ENCODE measurements around the gene COL7A1. TPM values are rescaled to one million over a fixed set of nuclear protein-coding genes. Genes with fewer than 3 reads are reported as not detected.
A peak's percentile ranks its signal among the peaks of the same experiment; 100 is the strongest.

The COL7A1 gene
- total and polyA plus RNA-seq, 2 donors from 2014 or later: 13.1 to 14.4 TPM

DNA sequence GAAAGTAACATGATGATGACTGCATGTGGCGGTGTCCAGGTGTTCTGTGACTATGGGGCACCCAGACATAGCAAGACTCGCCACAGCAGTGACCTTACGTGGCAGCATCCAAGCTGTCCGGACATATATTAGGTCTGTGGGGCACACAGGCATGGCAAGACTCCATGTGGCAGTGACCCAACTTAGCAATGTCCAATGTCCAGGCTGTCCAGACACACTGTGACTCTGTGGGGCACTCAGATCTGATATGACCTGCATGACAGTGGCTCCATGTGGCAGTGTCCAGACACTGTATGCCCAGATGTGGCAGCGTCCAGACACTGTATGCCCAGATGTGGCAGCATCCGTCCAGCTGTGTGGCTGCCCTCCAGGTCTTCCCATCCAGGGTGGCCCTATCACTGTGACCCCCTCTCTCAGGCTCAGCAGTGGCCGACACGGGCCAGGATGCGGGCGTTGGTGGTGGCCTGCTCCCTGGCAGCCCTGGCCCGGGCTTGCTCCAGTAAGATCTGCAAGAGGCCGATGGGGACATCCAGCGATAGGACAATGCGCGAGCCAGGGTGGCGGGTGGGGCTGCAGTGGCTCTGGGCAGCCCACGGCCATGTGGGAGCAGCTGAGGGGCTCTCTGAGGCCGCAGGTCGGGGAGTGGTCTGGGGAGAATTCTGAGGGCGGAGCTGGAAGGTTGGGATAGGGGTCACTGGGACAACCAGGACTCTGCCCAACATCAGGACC is 32.6 kb downstream of the COL7A1 start:
- Histone ChIP-seq H3K36me3 (ENCODE audit: control insufficient read depth in 2 of 3, insufficient read depth in 3 of 3, low read length in 3 of 3) (no peaks in the 10 kb centered on the region), H3K27me3 (ENCODE audit: control insufficient read depth, insufficient read depth, low read length) (no peaks in the 10 kb centered on the region), H3K4me3 (ENCODE audit: low read length in 3 of 3) (no peak overlapping the region), H3K9ac (ENCODE audit: low read length in 3 of 3) (no peak overlapping the region), H3K4me1 (ENCODE audit: control insufficient read depth in 2 of 3, insufficient read depth in 2 of 3, low read depth in 1 of 3, low read length in 3 of 3) (peaks cover 0 to 26% (median 2%) of the 10 kb centered on the region in 3 donors), H3K27ac (ENCODE audit: low read depth in 2 of 2, low read length in 2 of 2) (no peak overlapping the region), H3K9me3 (ENCODE audit: control insufficient read depth in 2 of 3, insufficient read depth in 1 of 3, low read length in 3 of 3) (no peaks in the 10 kb centered on the region)
- DNase-seq (no peak), FAIRE-seq (no peak)
- intact Hi-C loops (cut with DNase I): no loop called here
- TF ChIP-seq, protein P1, sequence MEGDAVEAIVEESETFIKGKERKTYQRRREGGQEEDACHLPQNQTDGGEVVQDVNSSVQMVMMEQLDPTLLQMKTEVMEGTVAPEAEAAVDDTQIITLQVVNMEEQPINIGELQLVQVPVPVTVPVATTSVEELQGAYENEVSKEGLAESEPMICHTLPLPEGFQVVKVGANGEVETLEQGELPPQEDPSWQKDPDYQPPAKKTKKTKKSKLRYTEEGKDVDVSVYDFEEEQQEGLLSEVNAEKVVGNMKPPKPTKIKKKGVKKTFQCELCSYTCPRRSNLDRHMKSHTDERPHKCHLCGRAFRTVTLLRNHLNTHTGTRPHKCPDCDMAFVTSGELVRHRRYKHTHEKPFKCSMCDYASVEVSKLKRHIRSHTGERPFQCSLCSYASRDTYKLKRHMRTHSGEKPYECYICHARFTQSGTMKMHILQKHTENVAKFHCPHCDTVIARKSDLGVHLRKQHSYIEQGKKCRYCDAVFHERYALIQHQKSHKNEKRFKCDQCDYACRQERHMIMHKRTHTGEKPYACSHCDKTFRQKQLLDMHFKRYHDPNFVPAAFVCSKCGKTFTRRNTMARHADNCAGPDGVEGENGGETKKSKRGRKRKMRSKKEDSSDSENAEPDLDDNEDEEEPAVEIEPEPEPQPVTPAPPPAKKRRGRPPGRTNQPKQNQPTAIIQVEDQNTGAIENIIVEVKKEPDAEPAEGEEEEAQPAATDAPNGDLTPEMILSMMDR (IDR thresholded peaks at IDR 0.05; ENCODE audit: borderline replicate concordance, extremely low read depth, insufficient read depth): no peak

DNA sequence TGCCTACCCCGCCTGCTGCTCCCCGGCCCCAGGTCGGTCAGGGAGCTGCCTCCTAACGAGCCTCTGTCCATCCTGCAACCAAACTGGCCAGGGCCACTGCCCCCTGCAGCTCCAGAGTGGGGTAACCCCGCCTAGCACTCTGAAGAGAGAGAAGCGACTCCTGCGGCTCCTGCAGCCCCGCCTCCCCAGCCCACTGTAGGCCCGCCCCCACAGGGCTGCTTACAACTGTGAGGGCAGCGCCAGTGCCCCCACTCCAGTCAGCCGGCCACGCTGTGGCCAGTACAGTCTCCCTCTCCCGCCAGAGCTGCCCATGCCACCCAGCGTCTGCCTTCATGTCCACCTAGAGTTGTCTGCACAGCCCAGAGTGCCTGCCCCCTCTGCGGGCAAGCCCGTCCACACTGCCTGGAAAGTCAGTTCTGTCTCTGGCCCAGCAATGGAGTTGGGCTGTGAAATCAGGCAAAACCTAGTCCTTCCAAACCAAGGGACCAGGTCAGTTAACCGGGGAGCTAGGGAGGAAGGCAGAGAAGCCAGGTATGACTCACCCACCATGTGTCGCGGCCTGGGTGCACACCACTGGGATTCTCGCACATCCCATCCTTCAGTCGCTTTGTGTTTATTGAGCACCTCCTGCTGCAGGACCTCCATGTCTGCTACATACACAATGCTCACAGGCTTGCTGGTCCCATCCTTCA is 33.9 kb downstream of the COL7A1 start:
- FAIRE-seq: no peak
- H3K4me3 ChIP-seq (ENCODE audit: low read length in 3 of 3): peak overlapping the region in 1 of 3 donors; percentile 21

DNA sequence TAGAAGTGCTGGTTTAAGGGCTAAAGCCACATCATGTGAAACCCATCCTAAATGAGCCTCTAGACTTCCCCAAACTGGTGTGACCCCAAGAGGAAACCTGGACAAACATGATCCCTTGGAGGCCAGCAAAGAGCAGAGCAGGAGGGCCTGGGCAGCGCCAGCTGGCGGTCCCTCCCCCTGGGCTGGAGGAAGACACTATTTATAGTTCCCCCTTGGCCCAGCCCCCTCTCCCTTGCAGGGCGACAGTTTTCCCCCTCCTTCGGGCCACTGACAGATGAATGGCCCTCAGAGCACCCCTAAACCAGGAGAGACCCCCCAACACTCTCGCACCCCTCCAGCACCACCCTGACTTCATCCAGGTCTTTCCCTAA is 34.5 kb downstream of the COL7A1 start:
- peak in 3 of 5 donors; percentile 22 to 84 (median 53) for DNase-seq
- intact Hi-C loops (cut with DNase I): no loop called here
- H3K9ac ChIP-seq (ENCODE audit: low read length in 3 of 3): peak overlapping the region in 1 of 3 donors; percentile 40
- no peak for FAIRE-seq
- peaks cover 0 to 28% (median 2%) of the 10 kb centered on the region in 3 donors for H3K4me1 ChIP-seq (ENCODE audit: control insufficient read depth in 2 of 3, insufficient read depth in 2 of 3, low read depth in 1 of 3, low read length in 3 of 3)
- H3K9me3 ChIP-seq (ENCODE audit: control insufficient read depth in 2 of 3, insufficient read depth in 1 of 3, low read length in 3 of 3): no peaks in the 10 kb centered on the region
- no peaks in the 10 kb centered on the region for H3K36me3 ChIP-seq (ENCODE audit: control insufficient read depth in 2 of 3, insufficient read depth in 3 of 3, low read length in 3 of 3)
- H3K27ac ChIP-seq (ENCODE audit: low read depth in 2 of 2, low read length in 2 of 2): no peak overlapping the region
- no peaks in the 10 kb centered on the region for H3K27me3 ChIP-seq (ENCODE audit: control insufficient read depth, insufficient read depth, low read length)
- H3K4me3 ChIP-seq (ENCODE audit: low read length in 3 of 3): peak overlapping the region in 1 of 3 donors; percentile 21
- TF ChIP-seq, protein P1 (IDR thresholded peaks at IDR 0.05; ENCODE audit: borderline replicate concordance, extremely low read depth, insufficient read depth): no peak

More for the DNA sequence above, 33.9 kb downstream of the COL7A1 start:
- no peaks in the 10 kb centered on the region for H3K36me3 ChIP-seq (ENCODE audit: control insufficient read depth in 2 of 3, insufficient read depth in 3 of 3, low read length in 3 of 3)
- TF ChIP-seq, protein P1 (IDR thresholded peaks at IDR 0.05; ENCODE audit: borderline replicate concordance, extremely low read depth, insufficient read depth): no peak
- peaks cover 0 to 28% (median 2%) of the 10 kb centered on the region in 3 donors for H3K4me1 ChIP-seq (ENCODE audit: control insufficient read depth in 2 of 3, insufficient read depth in 2 of 3, low read depth in 1 of 3, low read length in 3 of 3)
- intact Hi-C loops (cut with DNase I): no loop called here
- no peaks in the 10 kb centered on the region for H3K27me3 ChIP-seq (ENCODE audit: control insufficient read depth, insufficient read depth, low read length)
- no peak overlapping the region for H3K27ac ChIP-seq (ENCODE audit: low read depth in 2 of 2, low read length in 2 of 2)
- H3K9ac ChIP-seq (ENCODE audit: low read length in 3 of 3): peak overlapping the region in 1 of 3 donors; percentile 40
- no peaks in the 10 kb centered on the region for H3K9me3 ChIP-seq (ENCODE audit: control insufficient read depth in 2 of 3, insufficient read depth in 1 of 3, low read length in 3 of 3)
- DNase-seq: peak in 4 of 5 donors; percentile 72 to 90 (median 79)
